Activated naive CD4-positive, alpha-beta T cell treated with anti-CD3 and anti-CD28 coated beads, Interleukin-2, amount 50 U/mL, for 72 hours (primary cell): ENCODE data around the gene MUC15. TPM values are rescaled to one million over a fixed set of nuclear protein-coding genes. Genes with fewer than 3 reads are reported as not detected.
"Not testable (repeated sequence)": the region's sequence is repeated elsewhere in the genome, so short reads cannot be mapped to it uniquely, and the experiment has no call there.

Experiments used
- ATAC-seq, 2 donors: fragments of 150-1000 bp; cut with Tn5 transposase; 2 replicates each; pipeline ENCODE4 v1.10.0; 2021; ENCODE audit warnings: mild to moderate bottlenecking in 2 of 2, moderate library complexity in 2 of 2
- DNase-seq, 2 donors: peaks; one replicate each; pipeline ENCODE4 v3.0.0; 2021 to 2022; ENCODE audit warnings: low spot score in 2 of 2
- H3K27ac Mint-ChIP-seq, 2 donors: one replicate each; pipeline ENCODE4 v1.8.0; 2022; ENCODE audit warnings: mild to moderate bottlenecking in 2 of 2, mixed read lengths in 2 of 2
- H3K36me3 Mint-ChIP-seq, 2 donors: one replicate each; pipeline ENCODE4 v1.8.0; 2022; ENCODE audit warnings: mixed read lengths in 2 of 2
- H3K9me3 Mint-ChIP-seq, 2 donors: one replicate each; pipeline ENCODE4 v1.8.0; 2022; ENCODE audit warnings: mixed read lengths in 2 of 2
- total RNA-seq, 2 donors: library from RNA; stranded (reverse); gene quantifications; one replicate each; pipeline ENCODE4 v1.2.3, GENCODE V29; 2022

Gene MUC15, protein sequence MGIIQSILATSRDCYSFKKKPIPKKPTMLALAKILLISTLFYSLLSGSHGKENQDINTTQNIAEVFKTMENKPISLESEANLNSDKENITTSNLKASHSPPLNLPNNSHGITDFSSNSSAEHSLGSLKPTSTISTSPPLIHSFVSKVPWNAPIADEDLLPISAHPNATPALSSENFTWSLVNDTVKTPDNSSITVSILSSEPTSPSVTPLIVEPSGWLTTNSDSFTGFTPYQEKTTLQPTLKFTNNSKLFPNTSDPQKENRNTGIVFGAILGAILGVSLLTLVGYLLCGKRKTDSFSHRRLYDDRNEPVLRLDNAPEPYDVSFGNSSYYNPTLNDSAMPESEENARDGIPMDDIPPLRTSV
- not detected for total RNA-seq

DNA sequence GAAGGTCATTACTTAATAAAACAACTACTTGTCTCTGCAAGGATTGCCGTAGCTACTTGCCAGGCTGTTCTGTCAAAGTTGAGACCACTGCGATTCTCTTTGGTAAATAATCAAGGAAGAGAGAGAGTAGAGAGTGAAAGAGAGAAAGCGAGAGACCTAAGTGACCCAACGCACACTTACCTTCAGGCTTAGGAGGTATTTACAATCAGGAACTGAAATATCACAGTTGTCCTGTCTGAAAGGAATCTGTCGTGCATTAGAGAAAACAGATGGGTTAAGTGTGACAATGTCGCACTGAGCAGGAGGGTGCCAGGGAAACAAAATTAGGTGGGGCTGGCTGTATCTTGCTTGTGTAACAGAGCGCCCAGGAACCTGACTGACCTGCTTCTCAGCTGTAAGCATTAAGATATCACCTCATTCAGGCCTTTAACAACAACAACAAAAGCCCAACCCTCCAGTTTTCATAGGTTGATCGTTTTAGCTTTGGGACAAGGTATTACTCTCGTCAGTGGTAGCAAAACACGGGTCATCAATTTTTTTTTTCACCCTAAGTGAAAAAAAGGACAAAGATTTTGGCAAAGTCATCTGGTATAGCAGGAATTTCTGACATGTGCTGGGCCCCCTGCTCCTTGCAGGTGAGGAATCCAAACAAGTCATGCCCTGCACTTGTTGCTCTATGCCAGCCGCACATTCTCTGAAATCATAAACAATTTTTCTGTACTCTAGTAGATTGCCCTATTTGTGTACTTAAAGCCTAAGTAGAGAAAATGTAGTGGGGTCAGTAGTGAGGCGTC is at the start of gene MUC15:
Gene MUC15, minus strand, starts transcription at position 403 of the 794 bp plus-strand sequence. CDS start 5,169 bp downstream, outside the sequence.
- Mint-ChIP-seq H3K9me3 (peaks cover 0 to 3% of the 10 kb centered on the region in 2 donors), H3K27ac (no peak within 1 kb of the TSS), H3K36me3 (no peaks in the 10 kb centered on the region)
- no peak for DNase-seq
- ATAC-seq: no peak

DNA sequence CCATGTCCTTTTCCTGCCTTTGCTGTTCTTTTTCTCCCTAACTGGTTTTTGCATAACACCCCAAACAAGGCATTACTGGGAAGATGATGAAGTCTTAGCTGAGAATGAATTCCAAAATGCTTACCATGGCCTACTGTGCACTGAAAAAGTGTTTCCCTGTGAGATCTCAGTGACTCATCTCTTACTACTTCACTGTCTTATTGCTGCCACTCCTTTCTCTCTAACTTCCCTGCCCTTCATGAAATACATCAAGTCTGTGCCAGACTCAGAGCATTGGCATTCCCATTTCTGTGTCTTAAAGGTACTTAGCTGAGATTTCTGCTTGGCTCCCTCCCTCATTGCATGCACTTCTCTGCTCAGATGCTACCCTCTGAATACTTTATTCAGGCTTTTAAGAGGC is 49.1 kb upstream of the MUC15 start:
- Mint-ChIP-seq H3K9me3 (peaks cover 10 to 12% of the 10 kb centered on the region in 2 donors), H3K36me3 (no peaks in the 10 kb centered on the region), H3K27ac (no peak overlapping the region)
- no peak for ATAC-seq
- DNase-seq: no peak

DNA sequence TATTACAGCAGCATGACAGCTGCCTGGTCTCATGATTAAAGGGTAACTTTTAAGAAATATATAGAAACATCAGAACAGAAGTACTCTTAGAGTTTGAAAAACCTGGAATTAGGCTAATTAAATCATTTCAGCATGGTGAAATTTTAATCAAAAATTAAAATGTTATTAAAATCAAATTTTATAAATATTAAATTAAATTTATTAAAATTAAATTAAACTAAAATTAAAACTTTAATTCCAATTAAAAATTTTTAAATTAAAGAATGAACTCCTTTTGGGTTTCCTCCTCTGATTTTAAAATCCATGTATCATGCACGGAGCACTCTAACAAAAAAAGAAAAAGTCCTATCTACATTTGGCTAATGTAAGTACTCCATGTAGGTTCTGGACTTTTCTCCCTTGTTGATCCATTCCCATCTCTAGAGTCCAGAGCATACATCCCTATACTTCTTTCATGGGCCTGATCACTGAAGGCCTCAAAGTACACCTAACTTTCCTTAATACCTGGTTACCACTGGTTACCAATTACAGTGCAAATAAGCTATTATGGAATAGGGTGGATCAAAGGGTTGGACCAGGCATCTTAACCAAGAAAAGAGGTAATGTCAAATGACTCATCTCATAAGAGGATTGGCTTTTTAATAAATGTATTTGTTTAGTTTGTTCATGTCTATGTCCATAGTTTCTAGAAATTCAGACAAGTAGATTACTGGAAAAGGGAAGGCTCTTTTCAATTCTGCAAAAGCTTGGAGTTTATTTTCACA is 48.4 kb upstream of the MUC15 start:
- ATAC-seq (no peak), DNase-seq (no peak)
- H3K9me3 Mint-ChIP-seq: peaks cover 9 to 10% of the 10 kb centered on the region in 2 donors
- H3K27ac Mint-ChIP-seq: no peak overlapping the region
- no peaks in the 10 kb centered on the region for H3K36me3 Mint-ChIP-seq

DNA sequence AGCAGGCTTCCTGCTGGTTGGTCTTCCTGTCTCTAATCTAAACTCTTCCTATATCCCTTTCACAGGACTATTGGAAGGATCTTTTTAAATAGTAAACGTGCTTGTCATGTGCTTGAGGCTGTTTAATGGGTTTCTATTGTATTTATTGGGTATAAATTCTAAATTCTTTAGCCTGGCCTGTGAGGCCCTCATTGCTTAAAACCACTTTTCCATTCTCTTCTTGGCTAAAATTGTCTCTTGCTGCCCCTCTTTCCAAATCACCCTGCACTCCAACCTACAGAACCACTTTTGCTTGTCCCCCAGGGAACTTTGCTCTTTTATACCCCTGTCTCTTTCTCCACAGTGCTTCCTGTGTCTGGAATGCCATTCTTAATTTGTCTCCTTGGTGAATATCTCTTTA is 46.4 kb upstream of the MUC15 start:
- ATAC-seq (no peak), DNase-seq (no peak)
- peaks cover 14 to 20% of the 10 kb centered on the region in 2 donors for H3K9me3 Mint-ChIP-seq
- H3K27ac Mint-ChIP-seq: no peak overlapping the region
- H3K36me3 Mint-ChIP-seq: peaks cover 0 to 8% of the 10 kb centered on the region in 2 donors

DNA sequence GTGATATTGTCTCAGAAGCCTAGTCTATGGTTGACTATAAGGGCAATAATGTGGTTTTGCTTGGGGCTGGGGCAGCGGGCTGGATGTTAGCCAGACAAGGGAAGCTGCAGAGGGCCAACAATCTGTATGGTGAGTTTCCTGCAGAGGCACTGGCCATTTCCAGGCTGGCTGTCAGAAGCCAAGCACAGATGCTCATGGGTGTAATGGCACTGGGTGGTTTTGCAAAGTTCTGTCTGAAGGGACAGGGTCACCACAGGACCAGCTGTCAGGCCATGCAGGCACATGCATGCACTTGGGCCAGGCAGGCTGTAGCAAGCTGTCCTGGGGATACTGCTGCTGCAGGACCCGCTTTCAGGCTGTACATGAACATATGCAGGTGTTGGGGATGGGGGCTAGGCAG is 41.7 kb upstream of the MUC15 start:
- no peak for DNase-seq
- H3K9me3 Mint-ChIP-seq: peaks cover 29 to 31% of the 10 kb centered on the region in 2 donors
- no peak for ATAC-seq
- no peak overlapping the region for H3K27ac Mint-ChIP-seq
- peaks cover 0 to 10% of the 10 kb centered on the region in 2 donors for H3K36me3 Mint-ChIP-seq

DNA sequence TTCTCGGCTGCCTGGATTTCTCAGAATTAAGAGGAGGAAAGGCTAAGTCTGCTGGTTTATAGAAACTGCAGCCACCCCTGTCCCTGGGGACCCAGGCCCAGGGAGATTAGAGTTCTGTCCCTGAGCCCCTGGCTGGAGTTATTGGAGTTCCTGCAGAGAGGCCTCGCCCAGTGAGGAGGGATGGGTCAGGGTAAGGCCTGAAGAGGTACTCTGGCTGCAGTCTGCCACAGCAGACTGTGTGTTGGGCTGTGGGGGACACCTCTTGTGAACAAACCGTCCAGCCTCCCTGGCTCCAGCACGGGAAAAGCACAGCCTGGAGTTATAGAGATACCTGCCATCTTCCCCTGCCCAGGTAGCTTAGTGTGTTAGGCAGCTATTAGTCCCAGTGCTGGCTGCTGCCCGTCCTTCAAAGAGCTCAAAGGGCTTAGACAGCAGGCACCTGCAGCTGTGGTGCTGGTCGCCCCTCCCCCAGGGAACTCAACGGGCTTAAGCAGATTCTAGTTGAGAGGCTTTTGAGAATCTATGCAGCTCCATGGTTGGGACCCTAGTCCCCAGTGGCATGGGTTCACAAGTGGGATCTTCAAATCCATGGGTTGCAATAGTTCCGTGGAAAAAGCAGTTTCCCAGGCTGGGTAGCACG is 36.6 kb upstream of the MUC15 start:
- ATAC-seq: no peak
- H3K27ac Mint-ChIP-seq: no peak overlapping the region
- no peak for DNase-seq
- peaks cover 32 to 47% of the 10 kb centered on the region in 2 donors for H3K9me3 Mint-ChIP-seq
- peaks cover 0 to 11% of the 10 kb centered on the region in 2 donors for H3K36me3 Mint-ChIP-seq

DNA sequence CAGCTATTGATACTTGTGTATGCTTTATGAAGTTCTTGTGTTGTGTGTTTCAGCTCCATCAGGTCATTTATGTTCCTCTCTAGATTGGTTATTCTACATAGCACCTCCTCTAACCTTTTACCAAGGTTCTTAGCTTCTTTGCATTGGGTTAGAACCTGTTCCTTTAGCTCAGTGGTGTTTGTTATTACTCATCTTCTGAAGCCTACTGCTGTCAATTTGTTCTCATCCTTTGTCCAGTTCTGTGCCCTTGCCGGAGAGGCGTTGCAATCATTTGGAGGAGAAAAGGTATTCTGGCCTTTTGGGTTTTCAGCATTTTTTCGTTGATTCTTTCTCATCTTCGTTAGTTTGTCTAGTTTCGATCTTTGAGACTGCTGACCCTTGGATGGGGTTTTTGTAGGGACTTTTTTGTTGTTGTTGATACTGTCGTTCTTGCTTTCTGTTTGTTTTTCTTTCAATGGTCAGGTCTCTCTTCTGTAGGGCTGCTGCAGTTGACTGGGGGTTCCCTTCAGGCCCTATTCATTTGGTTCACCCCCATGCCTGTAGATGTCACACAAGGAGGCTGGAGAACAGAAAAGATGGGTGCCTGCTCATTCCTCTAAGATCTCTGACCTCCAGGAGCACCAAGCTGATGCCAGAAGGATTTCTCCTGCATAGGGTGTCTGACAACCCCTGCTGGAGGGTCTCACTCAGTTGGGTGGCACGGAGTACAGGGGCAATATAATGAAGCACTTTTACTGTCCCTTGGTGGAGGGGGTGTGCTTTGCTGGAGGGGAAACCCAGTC is 35.9 kb upstream of the MUC15 start:
- Mint-ChIP-seq H3K9me3 (peaks cover 25 to 41% of the 10 kb centered on the region in 2 donors), H3K27ac (no peak overlapping the region), H3K36me3 (peaks cover 0 to 7% of the 10 kb centered on the region in 2 donors)
- no peak for DNase-seq
- ATAC-seq: no peak

DNA sequence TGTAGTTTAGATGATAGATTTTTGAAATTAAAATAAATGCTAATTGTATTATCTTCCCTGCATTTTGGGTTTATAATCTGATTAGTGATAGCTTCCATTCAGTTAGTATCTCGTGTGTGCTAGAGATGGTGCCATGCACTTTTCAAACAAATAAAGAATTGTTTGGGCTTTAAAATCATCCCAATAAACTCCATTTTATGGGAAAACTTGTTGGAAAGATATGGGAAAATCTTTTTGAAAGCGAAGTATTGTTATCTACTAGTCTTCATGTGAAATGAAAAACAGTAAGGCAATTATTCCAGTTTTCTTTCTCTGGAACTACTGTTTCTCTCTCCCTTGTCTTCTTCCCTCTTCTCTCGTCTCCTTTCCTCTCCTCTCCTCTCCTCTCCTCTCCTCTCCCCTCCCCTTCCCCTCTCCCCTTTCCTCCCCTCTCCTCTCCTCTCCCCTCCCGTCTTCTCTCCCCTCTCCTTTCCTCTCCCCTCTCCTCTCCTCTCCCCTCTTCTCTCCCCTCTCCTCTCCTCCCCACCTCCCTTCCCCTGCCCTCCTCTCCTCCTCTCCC is 27.9 kb upstream of the MUC15 start:
- Mint-ChIP-seq H3K27ac (no peak overlapping the region), H3K9me3 (peaks cover 22 to 29% of the 10 kb centered on the region in 2 donors), H3K36me3 (peaks cover 0 to 8% of the 10 kb centered on the region in 2 donors)
- no peak for ATAC-seq
- DNase-seq: no peak

DNA sequence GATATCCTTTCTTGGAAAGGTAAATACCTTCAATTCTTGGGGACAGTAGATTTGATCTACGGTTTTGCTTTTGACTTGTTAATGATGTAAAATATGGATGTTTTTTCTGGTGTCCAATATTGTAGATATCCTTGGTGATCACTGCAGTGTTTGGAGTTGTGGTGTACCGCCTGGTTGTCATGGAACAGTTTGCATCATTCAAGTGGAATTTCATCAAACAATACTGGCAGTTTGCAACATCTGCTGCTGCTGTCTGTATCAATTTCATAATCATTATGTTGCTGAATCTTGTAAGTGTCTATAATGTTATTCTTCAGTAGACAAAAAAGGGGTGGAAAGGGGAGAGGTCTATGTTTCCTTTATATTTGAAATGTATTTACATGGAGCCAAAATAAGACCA is 27.4 kb upstream of the MUC15 start:
- DNase-seq: no peak
- Mint-ChIP-seq H3K27ac (no peak overlapping the region), H3K36me3 (peaks cover 0 to 8% of the 10 kb centered on the region in 2 donors), H3K9me3 (peaks cover 22 to 31% of the 10 kb centered on the region in 2 donors)
- ATAC-seq: no peak

DNA sequence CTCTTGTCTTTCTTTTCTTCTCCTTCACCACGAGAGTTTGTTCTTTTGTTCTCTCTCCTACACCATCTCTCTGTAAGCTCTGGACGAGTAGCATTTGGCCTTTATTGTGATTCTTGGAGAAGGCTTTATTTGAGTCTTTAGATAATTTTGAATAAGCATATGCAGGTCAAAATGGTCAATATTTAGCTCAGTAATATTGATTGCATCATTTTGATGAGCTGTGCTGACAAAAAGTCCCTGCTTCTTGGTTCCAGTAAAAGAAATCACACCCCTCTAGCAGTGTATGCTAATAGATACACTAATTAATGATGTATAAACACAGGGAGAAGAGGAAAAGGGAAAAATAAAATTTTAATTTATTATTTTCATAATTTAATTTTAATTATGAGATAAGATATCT is 25.8 kb upstream of the MUC15 start:
- Mint-ChIP-seq H3K27ac (no peak overlapping the region), H3K36me3 (peaks cover 0 to 8% of the 10 kb centered on the region in 2 donors), H3K9me3 (peaks cover 22 to 36% of the 10 kb centered on the region in 2 donors)
- ATAC-seq (no peak), DNase-seq (no peak)

DNA sequence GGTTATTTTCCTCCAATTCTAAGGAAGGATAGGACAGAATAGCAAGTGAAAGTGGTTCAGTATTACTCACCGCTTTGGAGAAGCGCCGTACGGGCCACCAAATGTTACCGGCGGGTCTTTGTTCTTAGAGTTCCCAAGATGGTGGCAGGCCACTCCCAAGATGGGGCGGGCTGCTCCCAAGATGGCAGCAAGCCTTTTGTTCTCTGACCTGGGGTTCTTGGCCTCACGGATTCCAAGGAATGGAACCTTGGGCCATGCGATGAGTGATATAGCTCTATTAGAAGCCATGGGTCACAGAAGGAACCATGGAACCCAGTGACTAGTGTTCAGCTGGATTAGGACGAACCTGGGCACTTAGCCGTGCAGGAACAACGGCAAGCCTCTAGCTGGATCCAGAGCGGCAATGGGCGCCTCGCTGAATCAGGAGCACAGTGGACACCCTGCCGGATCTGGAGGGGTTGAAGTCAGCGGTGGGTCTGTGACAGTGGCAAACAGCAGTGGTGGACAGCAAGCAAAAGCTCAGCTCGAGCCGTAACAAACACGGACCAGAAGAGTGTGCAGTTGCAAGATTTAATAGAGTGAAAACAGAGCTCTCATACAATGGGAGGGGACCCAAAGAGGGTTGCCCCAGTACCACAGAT is 25.1 kb upstream of the MUC15 start:
- not testable (repeated sequence) for ATAC-seq, H3K27ac Mint-ChIP-seq, DNase-seq, H3K36me3 Mint-ChIP-seq
- H3K9me3 Mint-ChIP-seq: peaks cover 20 to 36% of the 10 kb centered on the region in 2 donors

DNA sequence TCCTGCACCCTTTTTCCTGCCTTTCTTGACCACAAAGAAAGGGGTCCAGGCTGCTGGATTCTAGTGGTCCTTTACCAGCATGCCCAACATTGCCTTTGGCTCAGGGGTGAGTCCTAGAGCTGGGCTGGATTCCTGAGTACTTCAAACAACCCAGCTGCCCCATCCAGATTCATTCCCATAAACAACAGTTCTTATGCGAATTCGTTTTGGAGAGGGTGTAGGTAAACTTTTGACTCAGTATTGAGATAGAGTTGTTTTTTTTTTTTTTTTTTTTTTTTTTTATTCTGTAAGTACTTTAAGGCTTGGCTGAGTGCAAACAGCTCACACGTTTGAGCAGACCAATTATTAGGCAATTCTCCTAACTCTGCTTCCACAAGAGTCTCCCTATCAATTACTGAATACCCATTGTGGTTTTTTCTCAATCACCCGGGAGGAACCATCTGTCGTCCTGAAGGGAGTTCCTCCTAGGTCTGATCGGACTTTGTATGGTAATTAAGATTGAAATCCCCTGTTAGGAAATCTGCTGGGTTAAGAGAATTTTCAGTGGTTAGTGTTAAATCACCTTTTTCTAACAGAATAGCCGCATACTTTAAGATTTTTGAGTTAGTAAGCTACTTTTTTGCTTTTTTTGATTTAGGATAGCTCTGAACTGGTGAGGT is 23.3 kb upstream of the MUC15 start:
- DNase-seq, H3K27ac Mint-ChIP-seq, H3K36me3 Mint-ChIP-seq, ATAC-seq: not testable (repeated sequence)
- H3K9me3 Mint-ChIP-seq: peaks cover 13 to 28% of the 10 kb centered on the region in 2 donors

DNA sequence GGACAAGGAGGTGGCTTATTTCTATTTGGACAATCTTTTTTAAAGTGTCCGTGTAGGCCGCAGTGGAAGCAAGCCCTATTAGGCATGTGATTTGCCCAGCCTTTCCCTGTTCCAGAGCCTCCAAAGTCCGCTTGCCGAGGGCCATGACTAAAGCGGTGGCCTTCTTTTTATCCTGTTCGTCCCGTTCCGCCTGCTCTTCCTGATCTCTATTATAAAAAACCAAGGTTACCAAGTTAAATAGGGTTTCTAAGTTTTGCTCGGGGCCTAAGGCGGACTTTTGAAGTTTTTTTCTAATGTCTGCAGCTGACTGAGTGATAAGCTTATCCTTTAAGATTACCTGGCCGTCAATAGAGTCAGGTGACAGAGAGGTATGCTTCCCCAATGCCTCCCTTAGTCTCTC is 21.6 kb upstream of the MUC15 start:
- H3K36me3 Mint-ChIP-seq: peaks cover 0 to 8% of the 10 kb centered on the region in 2 donors
- H3K27ac Mint-ChIP-seq: no peak overlapping the region
- ATAC-seq (no peak), DNase-seq (no peak)
- H3K9me3 Mint-ChIP-seq: peaks cover 21 to 31% of the 10 kb centered on the region in 2 donors

DNA sequence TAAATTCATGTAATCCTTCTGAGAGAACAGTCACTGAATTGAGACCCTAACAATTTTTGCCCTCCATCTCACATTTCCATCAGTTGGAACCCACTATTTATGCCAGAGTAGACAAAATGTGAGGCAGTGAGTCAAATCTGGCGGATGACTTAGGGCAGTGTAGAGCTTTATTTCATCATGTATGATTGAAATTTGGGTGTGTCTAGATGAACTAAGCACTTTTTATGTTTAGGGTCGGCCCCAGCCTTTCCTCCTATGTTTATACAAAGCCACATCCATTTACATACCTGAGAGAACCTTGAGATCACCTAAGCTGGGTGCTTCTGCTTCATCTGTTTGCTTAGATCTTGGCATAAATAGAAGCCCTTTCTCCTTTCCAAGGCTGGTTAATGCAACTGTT is 15.0 kb upstream of the MUC15 start:
- Mint-ChIP-seq H3K9me3 (peaks cover 13 to 14% of the 10 kb centered on the region in 2 donors), H3K36me3 (no peaks in the 10 kb centered on the region), H3K27ac (no peak overlapping the region)
- ATAC-seq: no peak
- DNase-seq: no peak

DNA sequence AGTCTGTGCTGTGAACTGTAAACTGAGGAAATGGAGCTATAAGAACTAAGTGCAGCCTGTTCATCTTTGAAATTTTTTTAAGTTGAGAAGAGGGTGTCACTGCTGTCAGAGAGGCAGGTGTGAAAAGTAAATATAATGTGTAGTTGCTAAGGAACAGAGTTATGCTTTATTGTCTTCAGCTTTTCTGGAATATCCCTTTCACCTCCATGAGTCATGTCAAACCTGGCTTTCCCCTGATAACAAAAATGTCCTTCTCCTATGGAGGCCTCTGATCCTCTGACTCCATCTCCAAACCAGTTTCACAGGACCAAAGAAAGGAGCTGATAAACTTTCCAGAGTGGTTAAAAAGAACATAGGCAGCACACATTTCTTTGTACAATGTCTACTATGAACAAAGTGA is 12.8 kb upstream of the MUC15 start:
- Mint-ChIP-seq H3K36me3 (no peaks in the 10 kb centered on the region), H3K27ac (no peak overlapping the region), H3K9me3 (peaks cover 4 to 11% of the 10 kb centered on the region in 2 donors)
- ATAC-seq (no peak), DNase-seq (no peak)
